Measurements from ENCODE around the gene KANK2.

GRCh38 chr19:11175920-11176319 lies 21.4 kb downstream of the KANK2 start:
- no peak for TF ChIP-seq CTCF (IDR thresholded peaks at IDR 0.05; ENCODE audit: low read length)
- TF ChIP-seq EZH2 (IDR thresholded peaks at IDR 0.05; ENCODE audit: borderline replicate concordance, low read length): no peak

All from OCI-LY1 (cell line).